GM19023 (cell line): ENCODE results near the gene FAAP100.
A peak's percentile ranks its signal among the peaks of the same experiment; 100 is the strongest.

Experiments
- ATAC-seq: cut with Tn5 transposase; IDR thresholded peaks from one replicate; pipeline ENCODE4 v1.9.1; 2021; ENCODE audit warnings: mild to moderate bottlenecking, moderate library complexity; ENCODE audit not compliant: unreplicated experiment

Gene FAAP100

GRCh38 chr17:81513753-81514488 lies 38.2 kb downstream of the FAAP100 start:
- no peak for ATAC-seq

GRCh38 chr17:81513372-81513752 lies 38.8 kb downstream of the FAAP100 start:
- ATAC-seq = peak; percentile 2

GRCh38 chr17:81512562-81513371 lies 39.4 kb downstream of the FAAP100 start, which contains the start of gene ACTG1:
ACTG1 (minus strand) TSS chr17:81512799; CDS start chr17:81512354, 445 bp downstream.
- peak; percentile 35 for ATAC-seq

GRCh38 chr17:81511804-81512561 lies 40.2 kb downstream of the FAAP100 start:
- ATAC-seq = no peak

GRCh38 chr17:81511554-81511803 lies 40.7 kb downstream of the FAAP100 start:
- ATAC-seq = no peak

- no peak for ATAC-seq
These were observed 41.2 kb downstream of the FAAP100 start for GRCh38 chr17:81510785-81511553.

GRCh38 chr17:81509972-81510784 lies 42.0 kb downstream of the FAAP100 start:
- no peak for ATAC-seq

- ATAC-seq = no peak
These were observed 42.8 kb downstream of the FAAP100 start for GRCh38 chr17:81509207-81509971.

GRCh38 chr17:81508639-81509206 lies 43.4 kb downstream of the FAAP100 start:
- ATAC-seq = no peak

GRCh38 chr17:81503619-81504018 lies 48.5 kb downstream of the FAAP100 start:
- ATAC-seq = no peak

- ATAC-seq = no peak
These were observed 49.6 kb downstream of the FAAP100 start for GRCh38 chr17:81502471-81503017.

- ATAC-seq = no peak
These were observed 52.1 kb downstream of the FAAP100 start for GRCh38 chr17:81500047-81500446.

- ATAC-seq = no peak
These were observed 52.6 kb downstream of the FAAP100 start for GRCh38 chr17:81499601-81499970.

- ATAC-seq = no peak
These were observed 53.1 kb downstream of the FAAP100 start for GRCh38 chr17:81498953-81499600.

GRCh38 chr17:81494626-81495377 lies 57.4 kb downstream of the FAAP100 start:
- ATAC-seq = no peak

- ATAC-seq = no peak
These were observed 58.7 kb downstream of the FAAP100 start for GRCh38 chr17:81493198-81494038.

- no peak for ATAC-seq
These were observed 59.4 kb downstream of the FAAP100 start for GRCh38 chr17:81492706-81493105.
